Measurements from ENCODE around the gene MFNG.

MFNG gene

GRCh38 chr22:37448516-37449127 lies 37.6 kb downstream of the MFNG start:
- DNase-seq (ENCODE audit: low read depth in 2 of 2), result no peak

GRCh38 chr22:37445501-37445900 lies 40.7 kb downstream of the MFNG start:
- DNase-seq (ENCODE audit: low read depth in 2 of 2), result no peak

- no peak for DNase-seq (ENCODE audit: low read depth in 2 of 2)
These were observed 42.2 kb downstream of the MFNG start for GRCh38 chr22:37443977-37444376.

- DNase-seq (ENCODE audit: low read depth in 2 of 2), result no peak
These were observed 43.1 kb downstream of the MFNG start for GRCh38 chr22:37443086-37443485.

GRCh38 chr22:37442537-37442936 lies 43.6 kb downstream of the MFNG start:
- DNase-seq (ENCODE audit: low read depth in 2 of 2), result no peak

- no peak for DNase-seq (ENCODE audit: low read depth in 2 of 2)
These were observed 44.0 kb downstream of the MFNG start for GRCh38 chr22:37442135-37442534.

- no peak for DNase-seq (ENCODE audit: low read depth in 2 of 2)
These were observed 45.3 kb downstream of the MFNG start for GRCh38 chr22:37440875-37441274.

GRCh38 chr22:37439347-37439746 lies 46.8 kb downstream of the MFNG start:
- DNase-seq (ENCODE audit: low read depth in 2 of 2), result no peak

- DNase-seq (ENCODE audit: low read depth in 2 of 2), result no peak
These were observed 50.1 kb downstream of the MFNG start for GRCh38 chr22:37435970-37436603.

- no peak for DNase-seq (ENCODE audit: low read depth in 2 of 2)
These were observed 52.4 kb downstream of the MFNG start for GRCh38 chr22:37433786-37434185.

- DNase-seq (ENCODE audit: low read depth in 2 of 2), result no peak
These were observed 53.5 kb downstream of the MFNG start for GRCh38 chr22:37432708-37433054.

- peak; percentile 29 to 34 for DNase-seq (ENCODE audit: low read depth in 2 of 2)
These were observed 54.1 kb downstream of the MFNG start for GRCh38 chr22:37431801-37432707.

GRCh38 chr22:37431366-37431765 lies 54.8 kb downstream of the MFNG start:
- no peak for DNase-seq (ENCODE audit: low read depth in 2 of 2)

- DNase-seq (ENCODE audit: low read depth in 2 of 2), result no peak
These were observed 55.2 kb downstream of the MFNG start for GRCh38 chr22:37430941-37431340.

- DNase-seq (ENCODE audit: low read depth in 2 of 2), result peak in 1 of 2 donors; percentile 51
These were observed 57.3 kb downstream of the MFNG start for GRCh38 chr22:37428649-37429586.

- DNase-seq (ENCODE audit: low read depth in 2 of 2), result no peak
These were observed 58.2 kb downstream of the MFNG start for GRCh38 chr22:37427711-37428635.

- DNase-seq (ENCODE audit: low read depth in 2 of 2), result no peak
These were observed 59.0 kb downstream of the MFNG start, which contains the start of gene ELFN2 for GRCh38 chr22:37427135-37427710. TSS of gene ELFN2 (minus strand) at chr22:37427479. CDS start at chr22:37375534, 51,945 bp downstream.

GRCh38 chr22:37426706-37427134 lies 59.5 kb downstream of the MFNG start:
- no peak for DNase-seq (ENCODE audit: low read depth in 2 of 2)

- no peak for DNase-seq (ENCODE audit: low read depth in 2 of 2)
These were observed 60.1 kb downstream of the MFNG start for GRCh38 chr22:37425800-37426705.

All from activated CD4-positive, alpha-beta T cell treated with anti-CD3 and anti-CD28 coated beads for 24 hours (primary cell).